HepG2 (cell line): ENCODE data around the gene SLC2A8. TPM values are rescaled to one million over a fixed set of nuclear protein-coding genes. Genes with fewer than 3 reads are reported as not detected.

Experiments used
- ATAC-seq: fragments of 200-7000 bp; cut with Tn5 transposase; 3 replicates; pipeline ENCODE4 v1.9.1; 2020; ENCODE audit warnings: mild to moderate bottlenecking, moderate library complexity
- BruUV-seq: library from RNA; stranded (reverse); fragments of 400-500 nt; replicated peaks from 2 replicates; lab custom pipeline; 2021; lab: Mats Ljungman, UMichigan
- CTCF ChIA-PET: fragments of 300-600 bp; formaldehyde crosslinking; extraction: SDS; loops from one replicate; lab custom pipeline; 2021; ENCODE audit warnings: low total read pairs, inconsistent platforms, low intra/inter-chr PET ratio; lab: Yijun Ruan, JAX
- POLR2A ChIA-PET: fragments of 350-600 bp; sonication (Branson Sonifier 250); formaldehyde crosslinking; loops from one replicate; lab custom pipeline; 2020; ENCODE audit warnings: antibody characterized with exemption, inconsistent platforms; lab: Yijun Ruan, JAX
- DNase-seq: peaks from one replicate; pipeline ENCODE4 v3.0.0-alpha.2; 2015; ENCODE audit warnings: low spot score
- FAIRE-seq: peaks from 3 replicates; lab custom pipeline; 2011; peaks lifted over from hg19 to GRCh38; lab: Jason Lieb, UNC
- H2AFZ ChIP-seq: one replicate; pipeline ENCODE4 v1.6.1; 2011; ENCODE audit warnings: low read length, inconsistent platforms
- H3K27ac ChIP-seq: fragments of 300-600 bp; 3 replicates; pipeline ENCODE4 v1.8.0; 2011; ENCODE audit warnings: mixed run types, mild to moderate bottlenecking, mixed read lengths, low read length, inconsistent platforms; ENCODE audit not compliant: insufficient read depth; ENCODE audit errors: extremely low read length
- H3K27me3 ChIP-seq, 2 experiments: fragments of 200-600 bp in 1 of 2; 2 replicates in 1 of 2; 3 replicates in 1 of 2; pipeline versions ENCODE4 v1.6.0 to v1.8.0; 2011; ENCODE audit warnings: low read length in 2 of 2, mild to moderate bottlenecking in 2 of 2, moderate library complexity in 2 of 2, inconsistent platforms in 1 of 2; ENCODE audit not compliant: insufficient read depth in 2 of 2, control insufficient read depth in 1 of 2
- H3K36me3 ChIP-seq, 2 experiments: fragments of 200-600 bp in 1 of 2; replicated peaks in 1 of 2; 2 replicates in 1 of 2; 3 replicates in 1 of 2; pipeline versions ENCODE4 v1.5.1 to v1.8.0; 2011; ENCODE audit warnings: low read length in 2 of 2, inconsistent platforms in 1 of 2; ENCODE audit not compliant: insufficient read depth in 2 of 2, control insufficient read depth in 1 of 2
- H3K4me1 ChIP-seq: 2 replicates; pipeline ENCODE4 v1.5.1; 2012; ENCODE audit warnings: low read length, inconsistent platforms; ENCODE audit not compliant: insufficient read depth
- H3K4me2 ChIP-seq: 2 replicates; pipeline ENCODE4 v1.6.0; 2011; ENCODE audit warnings: low read depth, low read length, inconsistent platforms
- H3K4me3 ChIP-seq, 3 experiments: fragments of 200-600 bp in 1 of 3; sonication (generic), shearing (Covaris generic) in 1 of 3; replicated peaks in 1 of 3; 2 replicates each; pipeline ENCODE4 v1.5.1; 2011 to 2016; ENCODE audit warnings: low read length in 3 of 3, inconsistent platforms in 2 of 3, low read depth in 2 of 3, mild to moderate bottlenecking in 2 of 3, control low read depth in 1 of 3, mixed read lengths in 1 of 3; ENCODE audit not compliant: insufficient read depth in 1 of 3
- H3K79me2 ChIP-seq: one replicate; pipeline ENCODE4 v1.6.1; 2011; ENCODE audit warnings: low read length, inconsistent platforms; ENCODE audit not compliant: insufficient read depth
- H3K9ac ChIP-seq: 2 replicates; pipeline ENCODE4 v1.6.0; 2011; ENCODE audit warnings: mild to moderate bottlenecking, low read depth, low read length, inconsistent platforms; ENCODE audit not compliant: insufficient read depth
- H3K9me3 ChIP-seq: 2 replicates; pipeline ENCODE4 v1.5.1; 2012; ENCODE audit warnings: mild to moderate bottlenecking, low read length
- H4K20me1 ChIP-seq: 2 replicates; pipeline ENCODE4 v1.6.0; 2011; ENCODE audit warnings: inconsistent platforms, mild to moderate bottlenecking, low read length, moderate library complexity; ENCODE audit not compliant: insufficient read depth
- ATF7 ChIP-seq, 2 experiments: fragments of 450-650 bp in 1 of 2; sonication (generic) in 1 of 2; formaldehyde crosslinking in 1 of 2; IDR thresholded peaks; 2 replicates each; pipeline versions ENCODE4 v1.4.0 to v1.6.1; 2016 to 2020; ENCODE audit warnings: antibody characterized with exemption in 1 of 2, mild to moderate bottlenecking in 1 of 2, missing genetic modification reagents in 1 of 2
- CREB1 ChIP-seq, 2 experiments: fragments of 450-650 bp in 1 of 2; IDR thresholded peaks; 2 replicates each; pipeline ENCODE4 v1.6.1; 2016 to 2017; ENCODE audit warnings: control low read depth in 1 of 2, mild to moderate bottlenecking in 1 of 2, missing compliant biosample characterization in 1 of 2, missing genetic modification characterization in 1 of 2
- FOXP4 ChIP-seq: sonication (generic); formaldehyde crosslinking; IDR thresholded peaks from 2 replicates; pipeline ENCODE4 v1.4.0; 2020; ENCODE audit warnings: missing genetic modification reagents
- RBFOX2 ChIP-seq: fragments of 200-400 bp; formaldehyde crosslinking; IDR thresholded peaks from 2 replicates; pipeline ENCODE4 v1.6.1; 2017; ENCODE audit warnings: low read depth, mild to moderate bottlenecking, low read length
- RBM22 ChIP-seq: fragments of 200-400 bp; formaldehyde crosslinking; optimal IDR thresholded peaks from 2 replicates; pipeline ENCODE3; 2017; ENCODE audit warnings: mild to moderate bottlenecking, low read length, moderate library complexity
- SMAD9 ChIP-seq: sonication (generic); formaldehyde crosslinking; IDR thresholded peaks from 2 replicates; pipeline ENCODE4 v1.5.1; 2020; ENCODE audit warnings: mild to moderate bottlenecking, missing genetic modification reagents
- TFDP2 ChIP-seq: sonication (generic); formaldehyde crosslinking; IDR thresholded peaks from 2 replicates; pipeline ENCODE4 v1.4.0; 2020; ENCODE audit warnings: missing genetic modification reagents
- ZBTB21 ChIP-seq: sonication (generic); formaldehyde crosslinking; IDR thresholded peaks from 2 replicates; pipeline ENCODE4 v1.4.0; 2020; ENCODE audit warnings: missing genetic modification reagents
- ZC3H13 ChIP-seq: sonication (generic); formaldehyde crosslinking; IDR thresholded peaks from 2 replicates; pipeline ENCODE4 v1.8.1; 2023; ENCODE audit warnings: mild to moderate bottlenecking, missing genetic modification reagents, moderate library complexity
- ZEB1 ChIP-seq: IDR thresholded peaks from 2 replicates; pipeline ENCODE4 v1.6.1; 2012; ENCODE audit warnings: mild to moderate bottlenecking, low read depth, inconsistent platforms; ENCODE audit not compliant: insufficient replicate concordance
- ZKSCAN5 ChIP-seq: sonication (generic); formaldehyde crosslinking; IDR thresholded peaks from 2 replicates; pipeline ENCODE4 v1.5.1; 2020; ENCODE audit warnings: mild to moderate bottlenecking, missing genetic modification reagents
- ZNF468 ChIP-seq: sonication (generic); formaldehyde crosslinking; IDR thresholded peaks from 2 replicates; pipeline ENCODE4 v1.8.0; 2022; ENCODE audit warnings: mild to moderate bottlenecking, moderate library complexity, missing genetic modification reagents
- ZNF567 ChIP-seq: sonication (generic); formaldehyde crosslinking; IDR thresholded peaks from 2 replicates; pipeline ENCODE4 v1.8.1; 2023; ENCODE audit warnings: mild to moderate bottlenecking, missing genetic modification reagents, borderline replicate concordance
- WGBS: methylation state at CpG from one replicate; pipeline ENCODE4 v1.1.6; 2017; ENCODE audit warnings: low lambda C conversion rate; 5-methylcytosine and 5-hydroxymethylcytosine counted together
- in situ Hi-C: cut with HindIII; loops from 2 replicates; pipeline ENCODE4 v1.10.0; 2017; ENCODE audit warnings: low pct_unique_long_range_greater_than_20kb; ENCODE audit not compliant: extremely low pct_ligation_motif_present
- intact Hi-C: fragments of 100-400 bp; cut with micrococcal nuclease; formaldehyde crosslinking; loops from one replicate; pipeline ENCODE4 v1.10.0; 2022; ENCODE audit not compliant: unreplicated experiment
- polyA plus RNA-seq, 8 experiments: library from polyadenylated mRNA; depleted of rRNA in 3 of 8; stranded (reverse) in 7 of 8; unstranded in 1 of 8; fragments of >200 nt; fragmentation: Illumina TruSeq in 4 of 8; extraction: Trizol in 4 of 8; gene quantifications; 2 replicates each; pipeline versions ENCODE4 v1.2.1 to v1.2.3, GENCODE V29; 2011 to 2016; ENCODE audit warnings: low read depth in 4 of 8, missing spikeins in 1 of 8, mixed read lengths in 1 of 8; ENCODE audit not compliant: insufficient read depth in 1 of 8
- total RNA-seq, 5 experiments: library from RNA; depleted of rRNA; stranded (reverse); fragments of >200 nt; fragmentation: Illumina TruSeq; extraction: Trizol; gene quantifications; 2 replicates each; pipeline ENCODE4 v1.2.3, GENCODE V29; 2016; ENCODE audit warnings: low read depth in 1 of 5

Gene SLC2A8
- total and polyA plus RNA-seq, 2 of the 13 experiments (the other 11 are each of a cell fraction or from before 2014, with no cell fraction given) = 22.6 to 48.6 TPM

GRCh38 chr9:127447416-127448111 is 50.6 kb downstream of the SLC2A8 start:
- whole genome bisulfite sequencing = 95% methylated on average over 7 of the region's 7 CpGs

More at GRCh38 chr9:127447416-127448111, 50.6 kb downstream of the SLC2A8 start:
- in situ Hi-C loops = no loop called here
- no peak for DNase-seq
- no peak for TF ChIP-seq ZEB1
- TF ChIP-seq SMAD9 (CRISPR knock-in tag) = no peak
- TF ChIP-seq RBM22 = peak; percentile 40
- TF ChIP-seq CREB1 (IDR thresholded peaks at IDR 0.05) = peak; percentile 82
- TF ChIP-seq CREB1 (CRISPR knock-in tag; IDR thresholded peaks at IDR 0.05) = no peak
- TF ChIP-seq ZKSCAN5 = no peak
- TF ChIP-seq ZNF468 (CRISPR knock-in tag) = no peak
- TF ChIP-seq ZC3H13 = 0 out of 2 replicates have a peak, but pooled peaks have one; percentile 5
- TF ChIP-seq ATF7 (IDR thresholded peaks at IDR 0.05) = peak; percentile 73
- TF ChIP-seq ATF7 (CRISPR knock-in tag; IDR thresholded peaks at IDR 0.05) = no peak
- peak; percentile 61 for TF ChIP-seq ZBTB21
- TF ChIP-seq RBFOX2 = peak; percentile 74
- TF ChIP-seq ZNF567 = no peak
- TF ChIP-seq TFDP2 (CRISPR knock-in tag) = no peak
- TF ChIP-seq FOXP4 = no peak
- Histone ChIP-seq H4K20me1 (peaks cover 45% of the 10 kb centered on the region), H3K79me2 (peaks cover 35% of the 10 kb centered on the region), H3K4me1 (peaks cover 28% of the 10 kb centered on the region), H3K4me2 (no peak overlapping the region), H3K4me3 (no peak overlapping the region), H3K9me3 (no peaks in the 10 kb centered on the region), H3K9ac (no peak overlapping the region), H2AFZ (no peak overlapping the region), H3K27me3 (no peaks in the 10 kb centered on the region; a peak in 1 of 5 replicates), H3K27ac (no peak overlapping the region), H3K36me3 (peaks cover 12 to 68% of the 10 kb centered on the region in 2 experiments)
- BruUV-seq = no TSS peak
- ATAC-seq = no peak
- ChIA-PET CTCF (no interaction called here), POLR2A (interaction anchor here (0.9 to 2.3 kb wide), 4 partner anchors 8 to 51 kb away, joined by 3 to 10 read pairs (median 6); partner anchors contain the start of genes SLC2A8 and ZNF79)
- no peak for FAIRE-seq
- intact Hi-C loops = no loop called here
